K562 (cell line): Measurements from ENCODE around the gene DLAT. TPM values are rescaled to one million over a fixed set of nuclear protein-coding genes. Genes with fewer than 3 reads are reported as not detected.
A peak's percentile ranks its signal among the peaks of the same experiment; 100 is the strongest.

Source experiments
- ADNP ChIP-seq: fragments of 200-800 bp; sonication (Bioruptor generic); IDR thresholded peaks from 2 replicates; pipeline ENCODE4 v1.6.1; 2016; ENCODE audit warnings: missing genetic modification characterization, missing compliant biosample characterization
- ATF7 ChIP-seq: fragments of 450-650 bp; IDR thresholded peaks from 2 replicates; pipeline ENCODE4 v1.7.1; 2014; ENCODE audit warnings: mild to moderate bottlenecking, moderate library complexity
- BDP1 ChIP-seq: IDR thresholded peaks from 3 replicates; pipeline ENCODE4 v1.6.1; 2011; ENCODE audit not compliant: insufficient read length, insufficient read depth
- CAMTA2 ChIP-seq: fragments of 250-450 bp; sonication (Bioruptor Pico); conservative IDR thresholded peaks from 2 replicates; pipeline ENCODE4 v1.5.1; 2022
- CGGBP1 ChIP-seq: fragments of 250-450 bp; sonication (Bioruptor Pico); IDR thresholded peaks from 2 replicates; pipeline ENCODE4 v1.9.0; 2021; ENCODE audit warnings: mild to moderate bottlenecking
- CTCFL ChIP-seq: IDR thresholded peaks from 2 replicates; pipeline ENCODE4 v1.6.1; 2011; ENCODE audit warnings: borderline replicate concordance, low read depth, mild to moderate bottlenecking, moderate library complexity, low read length; ENCODE audit not compliant: insufficient read depth, poor library complexity, severe bottlenecking
- FOXK2 ChIP-seq, 2 experiments: fragments of 450-650 bp; IDR thresholded peaks in 1 of 2; conservative IDR thresholded peaks in 1 of 2; 2 replicates each; pipeline ENCODE4 v1.6.1; 2016; ENCODE audit warnings: low read depth in 2 of 2, mild to moderate bottlenecking in 1 of 2
- GABPA ChIP-seq: fragments of 200-800 bp; sonication (Bioruptor generic); conservative IDR thresholded peaks from 2 replicates; pipeline ENCODE4 v1.6.1; 2016; ENCODE audit warnings: low read depth, missing genetic modification characterization, missing compliant biosample characterization
- GATAD2A ChIP-seq: fragments of 450-650 bp; IDR thresholded peaks from 2 replicates; pipeline ENCODE4 v1.6.1; 2017
- GTF2E2 ChIP-seq: fragments of 200-800 bp; sonication (Bioruptor generic); IDR thresholded peaks from 2 replicates; pipeline ENCODE4 v1.6.1; 2016; ENCODE audit warnings: missing genetic modification characterization, missing compliant biosample characterization
- MAZ ChIP-seq, 2 experiments: fragments of 450-650 bp in 1 of 2; sonication (generic) in 1 of 2; formaldehyde crosslinking; IDR thresholded peaks in 1 of 2; conservative IDR thresholded peaks in 1 of 2; 2 replicates each; pipeline versions ENCODE4 v1.4.0 to v1.5.0; 2020; ENCODE audit warnings: mild to moderate bottlenecking in 1 of 2, missing genetic modification reagents in 1 of 2
- RCOR1 ChIP-seq, 2 experiments: IDR thresholded peaks; 2 replicates each; pipeline ENCODE4 v1.6.1; 2012; ENCODE audit warnings: low read depth in 2 of 2, low read length in 2 of 2, borderline replicate concordance in 1 of 2, improper control_type of control experiment in 1 of 2
- SMAD2 ChIP-seq: fragments of 150-350 bp; IDR thresholded peaks from 2 replicates; pipeline ENCODE4 v1.6.1; 2014; ENCODE audit warnings: low read depth, mild to moderate bottlenecking, low read length
- SMAD3 ChIP-seq: fragments of 450-650 bp; formaldehyde crosslinking; conservative IDR thresholded peaks from 2 replicates; pipeline ENCODE4 v1.4.0; 2020; ENCODE audit warnings: mild to moderate bottlenecking
- SUPT5H ChIP-seq: fragments of 450-650 bp; IDR thresholded peaks from 2 replicates; pipeline ENCODE4 v1.6.1; 2016
- TFAP4 ChIP-seq: sonication (generic); formaldehyde crosslinking; IDR thresholded peaks from 2 replicates; pipeline ENCODE4 v1.8.0; 2022; ENCODE audit warnings: missing genetic modification reagents, mild to moderate bottlenecking, moderate library complexity, borderline replicate concordance
- VEZF1 ChIP-seq: fragments of 200-800 bp; sonication (Bioruptor generic); IDR thresholded peaks from 2 replicates; pipeline ENCODE4 v1.6.1; 2017; ENCODE audit warnings: missing genetic modification characterization, missing compliant biosample characterization
- XRCC5 ChIP-seq: fragments of 200-400 bp; formaldehyde crosslinking; IDR thresholded peaks from 2 replicates; pipeline ENCODE4 v1.6.1; 2017; ENCODE audit warnings: low read depth, mild to moderate bottlenecking, low read length
- ZBTB12 ChIP-seq: fragments of 250-450 bp; sonication (Bioruptor Pico); IDR thresholded peaks from 2 replicates; pipeline ENCODE4 v1.4.0; 2020
- ZFP36 ChIP-seq: fragments of 150-350 bp; IDR thresholded peaks from 2 replicates; pipeline ENCODE4 v1.6.1; 2018; ENCODE audit warnings: low read length, low read depth; ENCODE audit not compliant: partially characterized antibody
- ZNF507 ChIP-seq: conservative IDR thresholded peaks from 2 replicates; pipeline ENCODE4 v1.6.1; 2017; ENCODE audit warnings: missing genetic modification characterization, missing compliant biosample characterization
- ZNF766 ChIP-seq: fragments of 200-800 bp; sonication (Bioruptor generic); conservative IDR thresholded peaks from 2 replicates; pipeline ENCODE4 v1.6.1; 2016; ENCODE audit warnings: missing genetic modification characterization, missing compliant biosample characterization
- polyA plus RNA-seq, 8 experiments: library from polyadenylated mRNA; depleted of rRNA in 4 of 8; stranded (reverse) in 5 of 8; unstranded in 3 of 8; fragments of >200 nt; fragmentation: Nextera tagmentation in 2 of 8; fragmentation: Illumina TruSeq in 1 of 8; extraction: Ambion mirVana in 2 of 8; extraction: Trizol in 1 of 8; gene quantifications; 2 replicates each; pipeline versions ENCODE4 v1.2.1 to v1.2.3, GENCODE V29; 2011 to 2014; ENCODE audit warnings: inconsistent platforms in 1 of 8, missing spikeins in 1 of 8
- total RNA-seq, 7 experiments: library from RNA; depleted of rRNA in 6 of 7; stranded (reverse); fragments of >200 nt in 6 of 7; fragmentation: Illumina TruSeq in 2 of 7; extraction: Trizol in 2 of 7; gene quantifications; 2 replicates each; pipeline versions ENCODE4 v1.2.1 to v1.2.3, GENCODE V29; 2011 to 2021; ENCODE audit warnings: low replicate concordance in 1 of 7

Gene DLAT
- total and polyA plus RNA-seq, 9 of the 15 experiments (the other 6 are each of a cell fraction or from before 2014, with no cell fraction given): 41.7 to 152 (median 105) TPM

GRCh38 chr11:111983187-111983986, 41.8 kb upstream of the DLAT start (continued):
- peak; percentile 55; the same call in 1 of the 2 replicates for TF ChIP-seq ATF7
- no peak for TF ChIP-seq ADNP (tag)
- 0 out of 2 replicates have a peak, but pooled peaks have one; percentile 40 for TF ChIP-seq SUPT5H
- 0 out of 2 replicates have a peak, but pooled peaks have one; percentile 57 for TF ChIP-seq ZNF766 (CRISPR knock-in tag)
- TF ChIP-seq GABPA (tag): 0 out of 2 replicates have a peak, but pooled peaks have one; percentile 24
- no peak for TF ChIP-seq SMAD2
- TF ChIP-seq SMAD3 (CRISPR knock-in tag): no peak
- peak; percentile 39; the same call in 1 of the 2 replicates for TF ChIP-seq TFAP4
- peak; percentile 15 for TF ChIP-seq CTCFL
- no peak for TF ChIP-seq GTF2E2
- no peak for TF ChIP-seq RCOR1 (IDR thresholded peaks at IDR 0.05; ENCODE audit: borderline replicate concordance in 1 of 2, low read depth in 2 of 2, low read length in 2 of 2)
- TF ChIP-seq MAZ (CRISPR knock-in tag; conservative IDR thresholded peaks at IDR 0.05 in 1 of 2, IDR thresholded peaks at IDR 0.05 in 1 of 2): no peak
- TF ChIP-seq ZFP36: no peak
- no peak for TF ChIP-seq CGGBP1
- no peak for TF ChIP-seq CAMTA2 (CRISPR knock-in tag)
- TF ChIP-seq XRCC5: no peak
- 0 out of 2 replicates have a peak, but pooled peaks have one; percentile 38 for TF ChIP-seq VEZF1 (CRISPR knock-in tag)
- no peak for TF ChIP-seq ZNF507 (tag)
- TF ChIP-seq GATAD2A: no peak
- no peak for TF ChIP-seq ZBTB12
- TF ChIP-seq FOXK2 (conservative IDR thresholded peaks at IDR 0.05 in 1 of 2, IDR thresholded peaks at IDR 0.05 in 1 of 2; ENCODE audit: low read depth in 2 of 2): peak; percentile 81 to 83
- no peak for TF ChIP-seq BDP1
